NCI-H2107 (cell line): ENCODE results near the gene NUBPL.
"Not testable (repeated sequence)": the region's sequence is repeated elsewhere in the genome, so short reads cannot be mapped to it uniquely, and the experiment has no call there.

Source experiments
- DNase-seq: peaks from one replicate; lab custom pipeline; 2025; lab: John Stamatoyannopoulos, UW

NUBPL gene

DNA sequence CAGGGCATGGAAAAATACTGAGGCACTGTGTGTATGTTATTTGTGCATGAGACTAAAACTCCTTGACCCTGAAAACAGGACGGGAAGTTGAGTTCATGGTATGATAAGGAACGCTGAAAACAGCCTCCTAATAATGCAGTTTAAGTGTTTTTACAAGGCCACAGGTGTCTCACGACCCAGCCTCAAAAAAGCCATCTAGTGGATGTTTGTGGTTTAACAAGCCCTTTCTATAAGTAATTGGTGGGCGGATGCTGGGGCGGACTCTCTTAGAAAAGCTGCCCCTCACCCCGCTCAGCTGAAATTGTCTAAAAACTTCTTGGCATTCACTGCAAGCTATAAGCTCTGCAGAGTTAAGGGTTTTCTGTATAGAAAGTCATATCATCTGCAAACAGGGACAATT, 184.5 kb downstream of the NUBPL start:
- no peak for DNase-seq

DNA sequence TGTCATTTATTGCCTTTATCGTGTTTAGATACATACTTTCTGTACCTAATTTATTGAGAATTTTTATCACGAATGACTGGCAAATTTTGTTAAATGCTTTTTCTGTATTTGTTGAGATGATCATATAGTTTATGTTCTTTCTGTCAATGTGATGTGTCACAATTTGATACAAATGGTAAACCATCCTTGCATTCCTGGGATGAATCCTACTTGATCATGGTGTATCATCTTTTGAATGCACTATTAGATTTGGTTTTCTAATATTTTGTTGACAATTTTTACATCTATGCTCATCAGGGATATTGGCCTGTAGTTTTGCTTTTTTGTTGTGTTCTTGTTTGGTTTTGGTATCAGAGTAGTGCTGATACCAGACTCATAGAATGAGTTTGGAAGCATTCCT, 185.1 kb downstream of the NUBPL start:
- no peak for DNase-seq

DNA sequence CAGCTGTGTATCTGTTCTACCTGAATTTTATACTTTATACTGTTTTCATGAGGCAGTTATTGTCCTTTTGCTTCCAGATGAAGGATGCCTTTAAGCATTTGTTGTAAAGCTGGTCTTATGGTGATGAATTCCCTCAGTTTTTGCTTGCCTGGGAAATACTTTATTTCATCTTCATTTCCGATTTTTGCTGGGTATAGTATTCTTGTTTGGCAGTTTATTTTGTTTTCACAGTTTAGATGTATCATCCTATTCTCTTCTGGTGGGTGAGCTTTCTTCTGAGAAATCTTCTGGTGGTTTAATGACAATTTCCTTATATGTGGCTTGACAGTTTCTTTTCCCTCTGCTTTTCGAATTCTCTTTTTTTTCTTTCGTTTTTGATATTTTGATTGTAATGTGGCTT, 188.1 kb downstream of the NUBPL start:
- no peak for DNase-seq

DNA sequence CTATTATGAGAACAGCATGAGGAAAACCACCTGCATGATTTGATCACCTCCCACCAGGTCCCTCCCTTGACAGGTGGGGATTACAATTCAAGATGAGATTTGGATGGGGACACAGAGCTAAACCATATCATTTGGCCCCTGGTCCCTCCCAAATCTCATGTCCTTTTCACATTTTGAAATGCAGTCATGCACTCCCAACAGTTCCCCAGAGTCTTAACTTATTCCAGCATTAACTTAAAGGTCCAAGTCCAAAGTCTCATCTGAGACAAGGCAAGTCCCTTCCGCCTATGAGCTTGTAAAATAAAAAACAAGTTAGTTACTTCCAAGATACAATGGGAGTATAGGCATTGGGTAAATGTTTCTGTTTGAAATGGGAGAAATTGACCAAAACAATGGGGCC, 189.8 kb downstream of the NUBPL start:
- DNase-seq: not testable (repeated sequence)

DNA sequence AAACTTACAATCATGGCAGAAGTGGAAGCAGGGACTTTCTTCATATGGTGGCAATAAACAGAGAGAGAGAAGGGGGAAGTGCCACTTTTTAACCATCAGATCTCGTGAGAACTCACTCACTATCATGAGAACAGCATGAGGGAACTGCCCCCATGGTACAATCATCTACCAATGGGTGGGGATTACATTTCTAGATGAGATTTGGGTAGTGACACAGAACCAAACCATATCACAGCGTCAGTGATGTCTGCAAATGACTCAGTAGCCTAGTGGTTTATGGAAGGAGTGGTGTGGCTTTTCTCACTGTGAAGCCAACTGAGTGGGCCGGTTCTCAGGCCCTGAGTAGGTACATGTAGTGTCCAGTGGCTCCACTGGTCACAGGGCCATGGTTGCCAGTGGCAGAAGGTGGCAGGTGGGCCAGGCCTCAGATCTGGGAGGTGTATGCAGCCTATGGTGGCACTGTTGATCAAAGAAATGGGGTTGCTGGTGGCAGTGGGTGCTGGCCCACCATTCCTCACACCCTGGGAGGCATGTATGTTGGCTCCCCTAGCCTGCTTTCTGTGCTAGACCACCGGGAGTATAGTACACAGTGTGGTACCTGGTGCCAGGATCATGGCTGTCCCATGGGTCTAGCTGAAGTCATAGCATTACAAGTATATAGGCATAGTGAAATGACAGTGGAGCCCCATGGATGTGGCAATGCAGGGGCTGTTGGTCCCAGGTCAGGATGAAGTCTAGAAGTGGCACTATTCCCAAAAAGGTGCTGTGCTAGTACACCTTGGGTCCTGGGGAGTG, 191.9 kb downstream of the NUBPL start:
- DNase-seq: no peak

DNA sequence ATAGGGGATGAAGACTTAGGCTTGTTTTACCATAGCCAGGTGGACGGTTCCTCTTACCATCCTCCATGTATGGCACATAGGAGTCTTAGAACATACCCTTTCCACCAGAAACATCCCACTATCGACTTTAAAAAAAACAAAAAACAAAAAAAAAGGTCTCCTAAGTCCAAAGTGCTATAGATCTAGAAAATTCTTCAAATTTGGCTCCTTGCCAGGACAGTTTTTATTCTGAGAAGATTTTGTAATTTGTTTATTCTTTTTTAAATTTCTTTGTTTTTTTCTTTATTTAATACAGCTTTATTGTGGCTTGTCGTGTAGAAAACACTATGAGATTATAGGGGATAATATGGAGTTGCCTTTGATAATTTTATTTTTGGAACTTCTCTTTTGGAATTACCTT, 197.7 kb downstream of the NUBPL start:
- no peak for DNase-seq

DNA sequence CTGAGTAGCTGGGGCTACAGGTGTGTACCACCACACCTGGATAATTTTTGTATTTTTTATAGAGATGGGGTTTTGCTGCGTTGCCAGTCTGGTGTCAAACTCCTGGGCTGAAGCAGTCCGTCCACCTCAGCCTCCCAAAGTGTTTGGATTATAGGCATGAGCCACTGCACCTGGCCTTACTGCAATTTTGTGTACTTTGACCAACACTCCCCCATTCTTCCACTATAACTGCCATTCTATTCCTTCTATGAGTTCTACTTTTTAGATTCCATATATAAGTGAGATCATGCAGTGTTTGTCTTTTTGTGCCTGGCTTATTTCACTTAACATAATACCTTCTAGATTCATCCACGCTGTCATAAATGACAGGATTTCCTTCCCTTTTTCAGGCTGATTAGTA, 199.1 kb downstream of the NUBPL start:
- DNase-seq: no peak

DNA sequence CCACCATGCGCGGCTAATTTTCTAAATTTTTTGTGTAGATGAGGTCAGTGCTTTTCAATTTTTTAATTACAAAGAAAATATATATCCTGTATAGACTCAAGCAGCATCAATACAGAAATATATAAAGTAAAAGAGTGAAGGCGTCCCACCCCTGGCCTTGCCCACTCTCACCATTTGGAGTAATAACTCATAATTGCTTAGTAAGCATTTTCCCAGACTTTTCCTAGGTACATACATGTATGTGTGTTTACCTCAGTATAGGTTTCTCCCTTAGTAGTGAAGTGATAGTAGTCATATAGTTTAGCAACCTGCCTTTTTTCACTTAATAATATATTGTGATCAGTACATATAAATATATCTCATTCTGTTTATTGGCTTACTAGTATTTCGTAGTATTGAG, 200.1 kb downstream of the NUBPL start:
- DNase-seq: no peak

DNA sequence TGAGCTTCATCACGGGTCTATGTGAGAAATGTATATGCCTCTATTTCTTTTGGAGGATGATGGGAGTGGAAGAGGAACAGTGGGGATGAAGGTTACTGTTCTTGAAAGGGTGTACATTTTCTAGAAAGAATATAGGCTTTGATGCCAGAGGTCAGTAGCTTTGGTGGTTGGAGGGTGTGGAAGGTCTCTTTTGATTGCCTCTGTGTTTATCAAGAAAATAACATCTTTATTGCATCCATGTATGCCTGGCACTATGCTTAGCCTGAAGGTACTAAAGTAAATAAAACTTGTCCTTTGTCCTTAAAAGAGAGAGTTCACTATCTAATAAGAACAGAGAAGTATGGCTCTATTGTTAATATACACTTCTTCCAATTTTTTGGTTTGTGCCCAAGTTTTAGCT, 201.8 kb downstream of the NUBPL start:
- DNase-seq: no peak

DNA sequence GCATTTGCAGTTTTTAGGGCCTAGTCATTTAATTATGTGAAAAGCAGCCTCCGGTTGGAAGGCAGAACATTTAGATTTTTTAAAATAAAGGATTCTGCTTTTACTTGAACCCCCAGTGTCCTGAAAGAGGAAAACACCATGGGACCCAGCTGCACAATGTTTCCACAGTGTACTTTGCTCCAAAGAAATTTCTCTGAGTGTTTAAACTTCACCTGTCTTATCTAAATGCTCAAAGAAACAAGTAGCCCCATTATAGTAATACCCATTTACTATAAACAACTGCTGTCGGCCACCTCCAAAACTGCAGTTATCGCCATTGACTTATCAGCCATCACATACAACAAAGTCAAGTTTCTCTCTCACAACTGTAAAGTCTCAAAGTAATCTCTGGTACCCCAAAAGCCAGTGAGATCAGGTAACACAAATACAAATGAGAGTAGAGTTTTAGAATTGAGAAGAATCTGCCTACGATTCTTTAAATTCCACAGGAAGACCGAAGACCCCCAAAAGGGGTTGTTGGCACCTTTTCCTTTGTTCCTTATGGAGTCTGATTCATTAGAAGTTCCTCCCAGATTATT, 205.2 kb downstream of the NUBPL start:
- DNase-seq: no peak

DNA sequence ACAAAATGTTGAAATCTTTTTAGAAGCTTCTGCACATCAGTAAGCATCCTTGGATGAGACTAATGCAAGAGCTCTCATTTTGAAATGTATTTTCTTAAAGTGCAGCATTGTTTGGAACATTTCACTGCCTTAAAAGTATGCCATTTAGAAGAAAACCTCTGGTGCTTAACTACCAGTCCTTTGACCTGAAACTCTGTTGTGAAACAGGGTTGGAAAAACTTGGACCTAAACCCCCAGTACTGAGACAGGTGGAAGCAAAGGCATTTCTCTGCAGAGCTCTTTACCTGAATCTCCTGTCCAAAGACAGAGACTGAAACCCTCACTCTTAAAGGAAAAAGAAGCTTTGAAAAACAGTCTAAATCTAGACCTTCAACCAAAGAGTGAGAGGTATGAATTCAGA, 207.2 kb downstream of the NUBPL start:
- DNase-seq: no peak

DNA sequence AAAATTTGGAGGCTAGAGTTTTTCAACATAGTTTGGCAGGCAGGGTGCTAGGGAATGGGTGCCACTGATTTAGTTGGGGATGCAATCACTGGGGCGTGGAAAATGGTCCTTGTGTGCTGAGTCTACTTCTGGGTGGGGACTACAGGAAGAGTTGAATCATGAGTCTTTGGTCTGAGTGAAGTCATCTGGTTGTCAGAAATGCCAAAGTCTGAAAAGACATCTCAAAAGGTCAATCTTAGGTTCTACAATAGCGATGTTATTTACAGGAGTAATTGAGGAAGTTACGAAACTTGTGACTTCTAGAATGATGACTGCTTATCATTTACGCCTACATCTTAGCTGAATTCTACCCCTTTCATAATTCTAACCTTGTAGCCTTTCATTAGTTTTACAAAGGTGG, 209.1 kb downstream of the NUBPL start:
- DNase-seq: no peak

DNA sequence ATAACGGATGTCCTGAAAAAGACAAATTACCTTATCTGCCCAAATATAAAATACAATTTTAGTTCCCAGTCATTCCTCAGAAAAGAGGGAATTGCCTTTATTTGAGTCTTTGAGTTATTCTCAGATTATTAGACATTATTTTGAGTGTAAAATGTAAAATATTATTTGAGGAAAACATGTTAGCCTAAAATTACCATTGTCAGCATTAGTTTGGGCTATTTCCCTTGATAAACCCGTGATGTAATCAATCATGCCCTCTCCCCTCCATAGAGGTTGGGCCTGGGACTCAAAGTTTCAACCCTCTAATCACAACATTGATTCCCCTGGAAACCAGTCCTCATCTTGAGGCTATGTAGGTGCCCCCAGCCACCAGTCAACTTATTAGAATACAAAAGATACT, 213.4 kb downstream of the NUBPL start:
- no peak for DNase-seq

DNA sequence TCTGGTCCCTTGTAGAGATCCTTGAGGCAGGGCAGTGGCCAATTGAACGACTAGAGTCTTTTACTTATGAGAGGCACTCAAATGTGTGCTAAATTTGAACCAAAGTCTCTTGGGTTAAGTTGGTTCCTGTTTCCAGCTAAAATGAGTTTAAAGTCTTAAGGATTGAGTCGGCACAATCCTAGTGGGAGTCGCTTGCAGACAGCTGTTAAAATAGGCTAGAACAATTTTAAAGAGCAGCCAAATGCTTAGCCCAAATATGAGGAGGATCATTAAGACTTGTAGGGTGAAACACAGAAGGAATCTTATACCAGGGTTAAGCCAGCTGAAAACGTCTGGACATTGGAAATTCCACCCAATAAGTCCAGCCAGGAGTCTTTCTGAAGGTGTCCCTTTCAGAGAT, 216.1 kb downstream of the NUBPL start:
- DNase-seq: no peak

DNA sequence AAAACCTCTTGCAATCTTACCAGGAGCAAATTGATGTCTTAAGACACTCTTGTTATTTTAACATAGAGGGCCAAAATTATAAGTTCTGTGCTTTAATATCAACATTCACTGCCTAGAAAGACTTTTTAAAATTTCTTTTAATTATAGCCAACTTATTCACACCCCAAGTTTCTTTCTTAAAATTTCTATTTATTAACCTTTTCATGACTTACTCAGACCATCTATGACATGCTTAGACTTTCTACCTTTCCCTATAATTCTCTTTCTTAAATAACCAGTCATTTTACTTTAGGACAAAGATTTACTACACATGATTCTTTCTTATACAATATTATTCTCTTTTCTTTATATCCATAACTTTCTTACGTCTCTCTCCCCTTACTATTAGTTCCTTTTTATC, 220.4 kb downstream of the NUBPL start:
- DNase-seq: no peak

DNA sequence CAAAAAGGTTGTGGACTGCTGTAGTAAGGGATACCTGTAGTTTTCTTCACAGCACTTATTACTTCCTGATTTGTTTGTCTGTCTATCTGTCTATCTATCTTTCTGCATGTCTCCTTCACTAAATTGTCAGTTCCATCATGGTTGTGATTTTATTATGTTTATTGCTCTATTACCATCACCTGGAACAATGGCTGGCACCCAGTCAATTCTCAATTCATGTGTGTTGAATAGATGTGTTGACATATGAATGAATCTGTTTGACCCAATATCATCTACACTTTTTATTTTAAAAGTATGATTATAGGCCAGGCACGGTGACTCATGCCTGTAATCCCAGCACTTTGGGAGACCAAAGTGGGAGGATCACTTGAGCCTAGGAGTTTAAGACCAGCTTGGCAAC, 224.4 kb downstream of the NUBPL start:
- DNase-seq: no peak

DNA sequence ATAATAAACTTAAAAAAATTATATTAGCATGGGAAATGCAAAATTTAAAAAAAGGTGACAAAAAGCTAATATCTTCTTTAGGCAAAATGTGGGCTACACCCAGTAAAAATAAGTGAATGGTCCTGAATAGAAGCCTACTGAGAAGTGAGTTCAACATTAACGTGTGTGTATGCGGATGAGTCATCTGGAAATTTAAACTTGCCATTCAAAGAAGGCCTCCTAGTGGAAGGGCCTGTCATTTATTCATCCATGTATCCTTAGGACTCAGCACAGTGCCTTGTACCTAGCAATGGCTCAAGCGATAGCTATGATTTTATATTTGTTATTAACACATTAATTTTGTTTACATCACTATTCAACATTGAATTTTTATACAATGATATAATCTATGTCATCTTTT, 226.2 kb downstream of the NUBPL start:
- no peak for DNase-seq

DNA sequence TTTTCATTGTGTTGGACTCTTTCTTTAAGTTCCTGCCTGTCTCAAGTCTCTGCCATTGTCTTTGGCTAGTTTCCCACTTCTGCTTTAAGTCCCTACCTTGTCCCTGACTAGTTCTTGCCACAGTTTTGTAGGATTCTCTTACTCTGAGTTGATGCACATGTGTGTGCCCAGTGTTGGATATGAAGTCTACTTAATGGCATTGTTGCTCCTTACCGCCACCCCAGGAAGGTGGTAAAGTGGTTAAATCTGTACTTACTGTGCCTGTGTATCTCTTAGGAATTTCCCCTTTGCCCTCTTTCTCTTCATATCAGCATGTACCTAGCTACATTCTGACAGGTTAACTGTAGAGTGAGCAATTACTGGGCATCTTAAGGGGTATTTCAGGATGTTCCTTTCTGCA, 227.1 kb downstream of the NUBPL start:
- no peak for DNase-seq

DNA sequence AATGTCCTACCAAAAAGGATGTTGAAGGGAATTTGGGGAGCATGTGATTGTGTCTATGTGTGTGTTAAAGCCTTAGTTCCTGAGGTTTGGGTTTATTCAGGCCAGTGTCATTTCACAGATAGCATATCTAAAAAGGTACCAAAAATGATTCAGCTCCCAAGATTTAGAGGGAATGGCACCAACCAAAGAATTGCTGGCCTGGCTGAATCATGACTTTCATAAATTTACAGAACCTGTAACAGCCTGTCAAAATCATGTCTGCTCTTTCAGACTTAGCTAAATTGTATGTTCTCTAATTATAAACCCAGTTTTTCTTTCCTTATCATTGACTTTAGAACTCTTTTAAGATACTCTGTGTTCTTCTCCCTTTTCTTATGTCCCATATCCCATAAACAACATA, 231.5 kb downstream of the NUBPL start:
- no peak for DNase-seq

DNA sequence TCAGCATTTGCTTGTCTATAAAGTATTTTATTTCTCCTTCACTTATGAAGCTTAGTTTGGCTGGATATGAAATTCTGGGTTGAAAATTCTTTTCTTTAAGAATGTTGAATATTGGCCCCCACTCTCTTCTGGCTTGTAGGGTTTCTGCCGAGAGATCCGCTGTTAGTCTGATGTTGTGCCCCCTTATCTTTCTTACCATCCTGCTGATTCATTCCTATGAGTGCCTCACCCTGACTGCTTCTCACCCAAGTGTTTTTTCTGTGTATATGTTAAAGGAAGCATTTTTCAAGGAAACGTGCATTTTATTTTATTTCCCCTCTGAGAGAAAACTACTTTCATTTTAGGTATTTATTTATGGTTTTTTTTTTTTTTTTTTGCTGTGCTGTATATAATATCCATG, 236.7 kb downstream of the NUBPL start:
- DNase-seq: not testable (repeated sequence)

DNA sequence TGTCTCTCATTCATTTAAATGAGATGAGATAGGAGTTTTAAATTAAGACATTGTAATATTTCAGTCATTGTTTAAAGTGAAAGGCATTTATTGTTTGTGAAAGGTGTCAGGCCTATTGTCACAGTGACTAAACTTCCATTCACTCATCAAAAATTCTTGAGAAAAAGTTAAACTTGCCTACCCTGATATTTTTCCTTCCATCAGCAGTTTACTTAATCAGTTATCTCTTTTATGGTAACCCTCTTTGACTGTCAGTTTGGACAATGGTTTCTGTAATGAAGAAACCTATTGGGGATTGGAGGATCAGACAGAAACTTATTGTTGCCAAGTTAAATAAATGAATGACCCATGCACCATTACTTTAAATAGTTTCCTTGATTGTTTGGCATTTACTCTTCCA, 241.6 kb downstream of the NUBPL start:
- no peak for DNase-seq

DNA sequence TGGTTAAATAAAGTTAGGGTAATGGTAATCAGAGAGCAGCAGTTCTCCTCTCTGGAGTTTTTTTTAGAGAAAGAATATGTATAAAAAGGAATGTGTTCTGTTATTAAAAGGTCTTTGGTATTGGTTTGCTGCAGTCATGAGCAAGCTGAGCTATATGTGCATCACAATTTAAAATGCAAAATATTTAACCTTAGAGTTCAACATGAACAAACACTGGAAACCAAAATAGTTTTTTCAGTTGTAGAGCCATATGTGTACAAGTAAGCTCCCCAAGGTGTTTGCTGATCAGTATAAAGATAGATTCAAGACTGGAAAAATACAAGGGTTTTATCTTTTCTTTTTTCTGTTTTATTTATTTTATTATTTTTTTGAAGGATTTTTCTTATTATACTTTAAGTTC, 245.0 kb downstream of the NUBPL start:
- DNase-seq: no peak

DNA sequence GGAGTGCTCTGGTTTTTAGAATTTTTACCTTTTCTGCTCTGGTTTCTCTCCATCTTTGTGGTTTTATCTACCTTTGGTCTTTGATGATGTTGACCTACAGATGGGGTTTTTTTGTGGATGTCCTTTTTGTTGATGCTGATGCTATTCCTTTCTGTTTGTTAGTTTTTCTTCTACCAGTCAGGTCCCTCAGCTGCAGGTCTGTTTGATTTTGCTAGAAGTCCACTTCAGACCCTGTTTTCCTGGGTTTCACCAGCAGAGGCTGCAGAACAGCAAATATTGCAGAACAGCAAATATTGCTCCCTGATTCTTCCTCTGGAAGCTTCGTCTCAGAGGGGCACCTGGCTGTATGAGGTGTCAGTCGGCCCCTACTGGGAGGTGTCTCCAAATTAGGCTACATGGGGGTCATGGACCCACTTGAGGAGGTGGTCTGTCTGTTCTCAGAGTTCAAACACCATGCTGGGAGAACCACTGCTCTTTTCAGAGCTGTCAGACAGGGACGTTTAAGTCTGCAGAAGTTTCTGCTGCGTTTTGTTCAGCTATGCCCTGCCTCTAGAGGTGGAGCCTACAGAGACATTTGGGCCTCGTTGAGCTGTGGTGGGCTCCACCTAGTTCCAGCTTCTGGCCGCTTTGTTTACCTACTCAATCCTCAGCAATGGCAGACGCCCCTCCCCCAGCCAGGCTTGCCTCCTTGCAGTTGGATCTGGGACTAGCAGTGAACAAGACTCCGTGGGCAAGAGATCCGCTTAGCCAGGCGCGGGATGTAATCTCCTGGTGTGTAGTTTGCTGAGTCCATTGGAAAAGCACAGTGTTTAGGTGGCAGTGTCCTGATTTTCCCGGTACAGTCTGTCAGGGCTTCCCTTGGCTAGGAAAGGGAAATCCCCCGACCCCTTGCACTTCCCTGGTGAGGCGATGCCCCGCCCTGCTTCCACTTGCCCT, 250.8 kb downstream of the NUBPL start:
- DNase-seq: not testable (repeated sequence)
